Left lung (tissue), 10 donors: ENCODE data around the gene HTRA1. TPM values are rescaled to one million over a fixed set of nuclear protein-coding genes. Genes with fewer than 3 reads are reported as not detected.

Experiments used
- ATAC-seq: fragments of 200-7000 bp; cut with Tn5 transposase; one replicate; pipeline ENCODE4 v1.9.1; 2020; ENCODE audit warnings: moderate library complexity
- DNase-seq, 4 donors: peaks; one replicate each; pipeline ENCODE4 v3.0.0-alpha.2; 2013 to 2020
- H3K27ac ChIP-seq, 2 donors: fragments of 200-600 bp; sonication (generic) in 1 of 2; one replicate each; pipeline versions ENCODE4 v1.5.0 to v1.8.0; 2020 to 2021
- H3K27me3 ChIP-seq, 2 donors: fragments of 200-600 bp; sonication (generic) in 1 of 2; one replicate each; pipeline versions ENCODE4 v1.5.0 to v1.8.0; 2020 to 2021
- H3K36me3 ChIP-seq, 2 donors: fragments of 200-600 bp; sonication (generic) in 1 of 2; one replicate each; pipeline versions ENCODE4 v1.5.0 to v1.8.0; 2020 to 2021
- H3K4me1 ChIP-seq, 2 donors: fragments of 200-600 bp; one replicate each; pipeline ENCODE4 v1.8.0; 2021
- H3K4me3 ChIP-seq, 2 donors: fragments of 200-600 bp; sonication (generic) in 1 of 2; one replicate each; pipeline versions ENCODE4 v1.5.0 to v1.8.0; 2020 to 2021; ENCODE audit warnings: mild to moderate bottlenecking in 1 of 2
- H3K9me3 ChIP-seq, 2 donors: fragments of 200-600 bp; sonication (generic) in 1 of 2; one replicate each; pipeline versions ENCODE4 v1.5.0 to v1.8.0; 2020 to 2021
- intact Hi-C, 2 donors: fragments of 100-400 bp; cut with DNase I; formaldehyde crosslinking; loops; one replicate each; pipeline versions ENCODE4 v1.11.2 to v1.14.2; 2022
- polyA plus RNA-seq, 6 donors: library from polyadenylated mRNA; unstranded; fragments of 120-200 nt; gene quantifications; one replicate each; pipeline ENCODE4 v1.2.1, GENCODE V29; 2013; ENCODE audit not compliant: insufficient read length in 6 of 6
- total RNA-seq, 2 donors: library from RNA; stranded (reverse); fragmentation: NEBNext Ultra II Directional; extraction: Animal tissue kit (Norgen Biotek cat#: 25700); gene quantifications; one replicate each; pipeline ENCODE4 v1.2.1, GENCODE V29; 2021
- TF ChIP-seq, protein P1 (sequence below), 2 donors: fragments of 200-600 bp; sonication (generic) in 1 of 2; IDR thresholded peaks; one replicate each; pipeline versions ENCODE4 v1.5.0 to v1.8.0; 2021; ENCODE audit warnings: antibody characterized with exemption in 2 of 2
- donor health status: DM: no; HTN: yes; CAD: no.
- donor health status: DM: no; HTN: no; CAD: no.

HTRA1 gene
- total and polyA plus RNA-seq, 8 donors, result 51.3 to 124 (median 73.0) TPM

DNA sequence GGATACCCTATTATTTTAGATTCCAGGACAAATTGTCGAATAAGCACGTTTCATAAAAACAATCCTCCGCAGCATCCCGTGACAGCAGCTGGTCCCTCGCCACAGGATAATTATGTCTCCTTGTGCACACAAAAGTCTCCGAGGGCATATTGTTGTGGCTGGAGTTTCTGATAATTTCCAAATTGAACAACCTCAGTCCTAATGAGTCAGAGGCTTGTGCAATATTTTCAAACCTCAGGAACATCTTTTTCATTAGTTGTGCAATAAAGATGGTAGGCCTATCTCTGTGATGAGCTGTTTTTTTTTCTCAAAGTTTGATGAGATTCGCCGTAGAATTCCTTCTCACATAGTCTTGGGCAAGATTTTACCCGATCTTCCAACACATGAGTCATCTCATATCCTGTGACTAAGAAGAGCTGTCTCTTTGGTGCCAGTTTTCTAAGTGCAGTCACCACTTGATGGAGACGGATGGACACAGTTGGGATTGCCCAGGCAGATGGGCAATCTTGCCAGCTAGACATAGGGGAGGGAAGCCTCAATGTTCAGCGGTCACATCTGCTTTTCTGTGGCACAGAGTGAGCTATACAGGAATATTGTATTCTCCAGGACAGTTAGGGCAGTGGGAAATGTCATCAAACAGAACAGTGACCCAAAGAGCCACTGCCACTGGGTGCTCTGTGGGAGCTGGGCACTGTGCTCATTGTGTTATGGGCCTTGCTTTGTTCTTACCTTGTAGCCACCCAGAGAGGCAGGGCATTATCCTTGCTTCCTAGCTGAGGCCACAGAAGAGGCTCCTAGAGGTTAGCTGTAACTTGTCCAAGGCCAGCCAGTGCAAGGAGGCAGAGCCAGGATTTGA, 7.8 kb downstream of the HTRA1 start:
- Histone ChIP-seq H3K4me1 (peaks cover 0 to 20% of the 10 kb centered on the region in 2 donors), H3K4me3 (no peak overlapping the region), H3K36me3 (no peaks in the 10 kb centered on the region), H3K27me3 (peaks cover 0 to 9% of the 10 kb centered on the region in 2 donors), H3K9me3 (no peaks in the 10 kb centered on the region), H3K27ac (peak overlapping the region in 1 of 2 donors; percentile 23)
- DNase-seq (peak in 1 of 4 donors; percentile 34), ATAC-seq (peak; percentile 60)
- intact Hi-C loops, result no loop called here
- TF ChIP-seq, protein P1, sequence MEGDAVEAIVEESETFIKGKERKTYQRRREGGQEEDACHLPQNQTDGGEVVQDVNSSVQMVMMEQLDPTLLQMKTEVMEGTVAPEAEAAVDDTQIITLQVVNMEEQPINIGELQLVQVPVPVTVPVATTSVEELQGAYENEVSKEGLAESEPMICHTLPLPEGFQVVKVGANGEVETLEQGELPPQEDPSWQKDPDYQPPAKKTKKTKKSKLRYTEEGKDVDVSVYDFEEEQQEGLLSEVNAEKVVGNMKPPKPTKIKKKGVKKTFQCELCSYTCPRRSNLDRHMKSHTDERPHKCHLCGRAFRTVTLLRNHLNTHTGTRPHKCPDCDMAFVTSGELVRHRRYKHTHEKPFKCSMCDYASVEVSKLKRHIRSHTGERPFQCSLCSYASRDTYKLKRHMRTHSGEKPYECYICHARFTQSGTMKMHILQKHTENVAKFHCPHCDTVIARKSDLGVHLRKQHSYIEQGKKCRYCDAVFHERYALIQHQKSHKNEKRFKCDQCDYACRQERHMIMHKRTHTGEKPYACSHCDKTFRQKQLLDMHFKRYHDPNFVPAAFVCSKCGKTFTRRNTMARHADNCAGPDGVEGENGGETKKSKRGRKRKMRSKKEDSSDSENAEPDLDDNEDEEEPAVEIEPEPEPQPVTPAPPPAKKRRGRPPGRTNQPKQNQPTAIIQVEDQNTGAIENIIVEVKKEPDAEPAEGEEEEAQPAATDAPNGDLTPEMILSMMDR (IDR thresholded peaks at IDR 0.05), result no peak

DNA sequence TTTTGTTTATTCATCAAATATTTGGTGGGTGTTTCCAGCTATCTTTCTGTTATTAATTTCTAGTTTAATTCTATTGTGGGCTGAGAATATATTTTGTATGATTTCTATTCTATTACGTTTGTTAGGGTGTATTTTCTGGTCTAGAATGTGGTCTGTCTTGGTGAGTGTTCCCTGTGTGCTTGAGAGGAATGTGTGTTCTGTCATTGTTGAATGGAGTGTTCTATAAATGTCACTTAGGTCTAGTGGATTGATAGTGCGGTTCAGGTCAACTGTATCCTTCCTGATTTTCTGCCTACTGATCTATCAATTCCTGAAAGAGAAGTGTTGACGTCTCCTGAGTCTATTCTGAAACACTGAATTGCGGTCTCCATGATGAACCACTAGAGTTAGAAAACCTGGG, 8.5 kb downstream of the HTRA1 start:
- intact Hi-C loops, result no loop called here
- no peak overlapping the region for H3K27ac ChIP-seq
- no peak overlapping the region for H3K4me3 ChIP-seq
- ATAC-seq (no peak), DNase-seq (no peak)
- TF ChIP-seq, protein P1 (IDR thresholded peaks at IDR 0.05), result no peak
- peaks cover 0 to 20% of the 10 kb centered on the region in 2 donors for H3K4me1 ChIP-seq
- H3K9me3 ChIP-seq, result no peaks in the 10 kb centered on the region
- H3K27me3 ChIP-seq, result peaks cover 0 to 4% of the 10 kb centered on the region in 2 donors
- no peaks in the 10 kb centered on the region for H3K36me3 ChIP-seq

DNA sequence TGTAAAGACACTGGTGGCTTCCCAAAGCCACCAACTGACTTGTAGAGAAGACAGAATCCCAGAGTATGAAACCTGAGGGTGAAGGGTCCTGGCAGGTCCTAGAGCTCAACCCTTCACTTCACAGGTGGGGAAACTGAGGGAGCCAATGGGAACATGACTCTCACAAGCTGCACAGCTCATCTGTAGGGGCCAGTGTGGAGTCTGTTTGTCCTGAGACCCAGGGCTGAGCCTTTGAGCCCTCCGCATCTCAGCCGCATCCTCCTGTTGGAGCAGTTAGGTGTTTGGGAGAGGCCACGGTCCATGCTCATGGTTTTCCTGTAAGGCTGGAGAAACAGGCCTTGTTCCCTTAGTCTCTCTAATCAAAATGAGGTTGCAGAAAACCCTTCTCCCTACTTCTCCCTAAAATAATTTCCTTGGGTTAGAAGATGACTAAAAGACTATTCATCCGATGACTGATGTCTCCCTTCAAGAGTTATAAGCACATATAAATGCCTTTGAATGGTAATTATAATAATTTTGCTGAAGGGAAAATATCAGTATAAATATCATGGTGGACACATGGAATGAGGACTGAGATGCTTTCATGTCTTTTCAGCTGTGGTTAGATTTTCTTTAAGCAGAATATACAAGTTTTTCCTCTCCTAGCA, 10.3 kb downstream of the HTRA1 start:
- DNase-seq (peak in 1 of 4 donors; percentile 9), ATAC-seq (no peak)
- TF ChIP-seq, protein P1 (IDR thresholded peaks at IDR 0.05), result no peak
- H3K27ac ChIP-seq, result no peak overlapping the region
- H3K4me3 ChIP-seq, result no peak overlapping the region
- intact Hi-C loops, result no loop called here
- H3K9me3 ChIP-seq, result no peaks in the 10 kb centered on the region
- peaks cover 6 to 20% of the 10 kb centered on the region in 2 donors for H3K4me1 ChIP-seq
- H3K36me3 ChIP-seq, result no peaks in the 10 kb centered on the region
- H3K27me3 ChIP-seq, result peaks cover 0 to 4% of the 10 kb centered on the region in 2 donors

DNA sequence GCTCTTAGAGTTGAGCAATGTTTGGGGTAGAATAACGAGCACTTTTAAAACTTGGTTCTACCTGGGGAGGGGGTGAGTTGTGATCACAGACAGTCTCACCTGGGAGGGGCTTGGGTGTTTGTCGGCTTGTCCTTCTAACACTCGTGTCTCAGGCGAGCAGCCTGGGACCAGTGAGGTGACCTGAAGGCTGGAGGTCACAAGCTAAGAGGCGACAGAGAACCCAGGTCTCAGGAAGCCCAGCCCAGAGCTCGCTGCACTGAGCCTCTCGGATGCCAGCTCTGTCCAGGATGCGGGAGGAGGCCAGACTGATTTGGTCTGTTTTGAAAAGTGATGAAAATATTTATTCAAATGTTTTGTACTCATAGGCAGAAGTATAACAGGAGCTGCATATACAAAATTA, 11.8 kb downstream of the HTRA1 start:
- Histone ChIP-seq H3K4me1 (peaks cover 6 to 20% of the 10 kb centered on the region in 2 donors), H3K4me3 (no peak overlapping the region), H3K9me3 (no peaks in the 10 kb centered on the region), H3K36me3 (no peaks in the 10 kb centered on the region), H3K27ac (no peak overlapping the region), H3K27me3 (peaks cover 0 to 4% of the 10 kb centered on the region in 2 donors)
- intact Hi-C loops, result no loop called here
- TF ChIP-seq, protein P1 (IDR thresholded peaks at IDR 0.05), result no peak
- DNase-seq (peak in 1 of 4 donors; percentile 16), ATAC-seq (no peak)
